ENCODE results near the gene MICAL1.

Gene MICAL1

DNA sequence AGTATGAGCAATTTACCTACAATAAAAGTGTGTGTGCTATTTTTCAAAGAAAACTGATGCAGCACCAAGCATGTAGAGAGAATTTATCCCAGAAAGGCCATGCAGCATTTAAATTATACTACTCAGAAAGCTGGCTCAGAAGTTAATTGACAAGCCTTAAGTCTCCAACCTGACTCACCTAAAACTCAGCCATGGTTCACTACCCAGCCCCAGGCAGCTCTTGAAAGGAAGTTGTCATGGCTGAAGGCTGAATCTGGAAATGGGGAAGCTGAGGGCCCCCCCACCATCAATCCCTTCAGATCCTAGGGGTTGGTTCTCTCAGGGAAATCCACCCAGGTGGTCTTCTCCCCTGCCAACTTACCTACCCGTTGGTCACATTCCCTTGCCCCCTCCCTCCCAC lies 34.8 kb downstream of the MICAL1 start:
- no peak for DNase-seq

DNA sequence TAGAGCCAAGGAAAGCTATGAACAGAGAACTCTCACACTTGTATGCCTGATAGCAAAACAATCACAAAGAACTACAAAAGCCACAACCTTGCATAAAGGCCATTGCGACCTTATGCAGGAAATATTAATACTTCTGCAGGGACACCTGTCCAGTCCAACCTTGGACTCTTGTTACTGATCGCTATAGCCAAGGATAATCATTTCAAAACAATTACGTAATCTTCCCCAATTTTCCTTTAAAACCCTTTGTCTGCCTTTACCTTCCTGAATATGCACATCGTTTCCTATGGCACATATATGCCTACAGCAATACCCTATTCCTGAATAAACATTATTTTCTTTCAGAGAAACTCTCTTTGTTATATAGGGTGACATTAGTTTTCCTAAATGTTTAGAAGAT lies 37.9 kb downstream of the MICAL1 start:
- no peak for DNase-seq

GRCh38 chr6:109411034-109411433 lies 44.5 kb downstream of the MICAL1 start:
- DNase-seq, result no peak

DNA sequence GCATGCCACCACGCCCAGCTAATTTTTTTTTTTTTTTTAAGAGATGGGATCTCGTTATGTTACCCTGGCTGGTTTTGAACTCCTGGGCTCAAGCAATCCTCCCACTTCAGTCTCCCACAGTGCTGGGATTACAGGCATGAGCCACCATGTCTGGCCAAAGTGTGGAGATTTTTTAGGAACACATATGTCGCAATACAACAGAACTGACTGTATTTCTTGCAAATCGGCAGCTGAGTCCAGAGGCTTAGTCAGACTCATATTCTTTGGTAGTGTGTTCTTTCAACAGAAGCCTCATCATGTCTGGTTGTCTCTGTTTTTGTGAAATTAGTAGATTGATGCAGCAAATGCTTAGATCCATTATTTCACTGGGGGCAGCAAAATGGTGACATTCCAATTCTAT lies 49.4 kb downstream of the MICAL1 start:
- DNase-seq, result no peak

GRCh38 chr6:109397020-109397419 lies 58.6 kb downstream of the MICAL1 start:
- no peak for DNase-seq

DNA sequence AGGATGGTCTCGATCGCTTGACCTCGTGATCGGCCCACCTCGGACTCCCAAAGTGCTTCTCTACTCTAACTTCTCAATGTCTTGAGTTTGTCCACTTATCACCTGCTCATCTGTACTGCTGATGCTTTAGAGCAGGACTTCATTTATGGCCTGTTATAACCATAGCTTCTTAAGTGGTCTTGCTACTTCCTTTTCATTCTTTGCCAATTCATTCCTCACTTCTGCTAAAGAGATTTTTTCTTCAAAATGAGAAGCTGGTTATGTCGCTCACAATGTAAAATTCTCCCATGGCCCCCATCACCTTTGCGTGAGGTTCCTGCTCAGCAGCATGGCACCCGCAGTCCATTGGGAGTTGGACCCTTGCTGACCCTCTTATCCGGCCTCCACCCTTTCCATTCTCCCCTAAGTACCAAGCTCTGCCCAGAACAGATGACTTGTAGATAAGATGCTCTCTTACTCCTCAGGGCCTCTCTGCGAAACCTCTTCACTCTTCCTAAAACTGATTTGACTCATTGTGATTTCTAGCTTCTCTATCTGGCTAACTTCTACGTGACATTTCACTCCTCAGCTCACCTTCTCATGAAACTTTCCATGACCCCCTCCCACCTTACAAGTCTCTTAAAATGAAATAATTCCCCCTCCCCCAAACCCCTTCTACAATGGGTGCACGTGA lies 59.4 kb downstream of the MICAL1 start:
- DNase-seq, result no peak

Measured in hippocampal formation (tissue), 2 donors.